ENCODE measurements around the gene RNF213.

Gene RNF213

GRCh38 chr17:80270104-80270503 is 9.5 kb downstream of the RNF213 start:
- no peak overlapping the region for H3K4me2 ChIP-seq (ENCODE audit: low read depth, low read length, poor library complexity, severe bottlenecking)

GRCh38 chr17:80270836-80271235 is 10.2 kb downstream of the RNF213 start:
- Histone ChIP-seq H3K4me2 (ENCODE audit: low read depth, low read length, poor library complexity, severe bottlenecking) (no peak overlapping the region), H3K27me3 (ENCODE audit: low read length) (no peaks in the 10 kb centered on the region), H4K20me1 (ENCODE audit: low read depth, low read length) (no peaks in the 10 kb centered on the region), H3K9me3 (ENCODE audit: insufficient read depth, low read length) (no peaks in the 10 kb centered on the region), H3K27ac (ENCODE audit: low read depth, low read length) (no peak overlapping the region), H3K9ac (ENCODE audit: low read length) (no peak overlapping the region), H3K36me3 (ENCODE audit: low read length) (no peaks in the 10 kb centered on the region), H3F3A (ENCODE audit: insufficient read depth) (no peaks in the 10 kb centered on the region), H3K4me3 (ENCODE audit: insufficient read depth, low read length, poor library complexity, severe bottlenecking) (no peak overlapping the region), H3K79me2 (ENCODE audit: insufficient read depth, low read length) (no peaks in the 10 kb centered on the region), H3K9me2 (replicated peaks; ENCODE audit: insufficient read depth, low read length) (no peaks in the 10 kb centered on the region), H2AFZ (ENCODE audit: low read depth, low read length, severe bottlenecking) (no peak overlapping the region)
- TF ChIP-seq CTCF (IDR thresholded peaks at IDR 0.05; ENCODE audit: insufficient read depth, low read length, poor library complexity, severe bottlenecking) (no peak), EZH2phosphoT487 (conservative IDR thresholded peaks at IDR 0.05; ENCODE audit: low read length) (no peak)

More at GRCh38 chr17:80270104-80270503, 9.5 kb downstream of the RNF213 start:
- H3K4me3 ChIP-seq (ENCODE audit: insufficient read depth, low read length, poor library complexity, severe bottlenecking), result no peak overlapping the region
- no peaks in the 10 kb centered on the region for H3K9me2 ChIP-seq (replicated peaks; ENCODE audit: insufficient read depth, low read length)
- H3F3A ChIP-seq (ENCODE audit: insufficient read depth), result no peaks in the 10 kb centered on the region
- H3K27me3 ChIP-seq (ENCODE audit: low read length), result no peaks in the 10 kb centered on the region
- no peaks in the 10 kb centered on the region for H3K9me3 ChIP-seq (ENCODE audit: insufficient read depth, low read length)
- no peaks in the 10 kb centered on the region for H3K79me2 ChIP-seq (ENCODE audit: insufficient read depth, low read length)
- no peak overlapping the region for H3K9ac ChIP-seq (ENCODE audit: low read length)
- H4K20me1 ChIP-seq (ENCODE audit: low read depth, low read length), result no peaks in the 10 kb centered on the region
- H3K36me3 ChIP-seq (ENCODE audit: low read length), result no peaks in the 10 kb centered on the region
- H3K27ac ChIP-seq (ENCODE audit: low read depth, low read length), result no peak overlapping the region
- TF ChIP-seq EZH2phosphoT487 (conservative IDR thresholded peaks at IDR 0.05; ENCODE audit: low read length) (no peak), CTCF (IDR thresholded peaks at IDR 0.05; ENCODE audit: insufficient read depth, low read length, poor library complexity, severe bottlenecking) (no peak)
- no peak overlapping the region for H2AFZ ChIP-seq (ENCODE audit: low read depth, low read length, severe bottlenecking)

GRCh38 chr17:80272366-80272765 is 11.7 kb downstream of the RNF213 start:
- Histone ChIP-seq H3K79me2 (ENCODE audit: insufficient read depth, low read length) (no peaks in the 10 kb centered on the region), H3K27ac (ENCODE audit: low read depth, low read length) (no peak overlapping the region), H2AFZ (ENCODE audit: low read depth, low read length, severe bottlenecking) (no peak overlapping the region), H3K9me3 (ENCODE audit: insufficient read depth, low read length) (no peaks in the 10 kb centered on the region), H3K27me3 (ENCODE audit: low read length) (no peaks in the 10 kb centered on the region), H3K36me3 (ENCODE audit: low read length) (no peaks in the 10 kb centered on the region), H4K20me1 (ENCODE audit: low read depth, low read length) (no peaks in the 10 kb centered on the region), H3K4me3 (ENCODE audit: insufficient read depth, low read length, poor library complexity, severe bottlenecking) (no peak overlapping the region), H3F3A (ENCODE audit: insufficient read depth) (no peaks in the 10 kb centered on the region), H3K9ac (ENCODE audit: low read length) (no peak overlapping the region), H3K9me2 (replicated peaks; ENCODE audit: insufficient read depth, low read length) (no peaks in the 10 kb centered on the region), H3K4me2 (ENCODE audit: low read depth, low read length, poor library complexity, severe bottlenecking) (no peak overlapping the region)
- TF ChIP-seq CTCF (IDR thresholded peaks at IDR 0.05; ENCODE audit: insufficient read depth, low read length, poor library complexity, severe bottlenecking) (no peak), EZH2phosphoT487 (conservative IDR thresholded peaks at IDR 0.05; ENCODE audit: low read length) (no peak)

Data from SU-DHL-6 (cell line).